Neutrophil (primary cell): ENCODE measurements around the gene LSP1.

Source experiments
- H3K27ac ChIP-seq: fragments of 200-600 bp; sonication (generic); 2 replicates; pipeline ENCODE4 v1.5.1; 2016; ENCODE audit warnings: mild to moderate bottlenecking, moderate library complexity
- H3K27me3 ChIP-seq: fragments of 200-600 bp; sonication (generic); 2 replicates; pipeline ENCODE4 v1.6.0; 2016; ENCODE audit warnings: mild to moderate bottlenecking
- H3K36me3 ChIP-seq: fragments of 200-600 bp; sonication (generic); 2 replicates; pipeline ENCODE4 v1.5.1; 2017
- H3K4me1 ChIP-seq, 2 experiments: fragments of 200-600 bp in 1 of 2; sonication (generic) in 1 of 2; 1 replicate in 1 of 2; 2 replicates in 1 of 2; pipeline versions ENCODE4 v1.5.1 to v1.6.1; 2013 to 2016; ENCODE audit warnings: low read depth in 1 of 2, low read length in 1 of 2, mild to moderate bottlenecking in 1 of 2, moderate library complexity in 1 of 2; ENCODE audit not compliant: control insufficient read depth in 1 of 2, insufficient read depth in 1 of 2
- H3K4me3 ChIP-seq, 2 experiments: fragments of 200-600 bp in 1 of 2; sonication (generic) in 1 of 2; 1 replicate in 1 of 2; 2 replicates in 1 of 2; pipeline ENCODE4 v1.5.1; 2013 to 2016; ENCODE audit warnings: low read depth in 1 of 2, low read length in 1 of 2, mild to moderate bottlenecking in 1 of 2, moderate library complexity in 1 of 2
- H3K9me3 ChIP-seq: fragments of 200-600 bp; sonication (generic); 2 replicates; pipeline ENCODE4 v1.5.1; 2016
- CTCF ChIP-seq: fragments of 200-600 bp; sonication (generic); IDR thresholded peaks from 2 replicates; pipeline ENCODE4 v1.5.1; 2016; ENCODE audit warnings: antibody characterized with exemption

The LSP1 gene

GRCh38 chr11:1923201-1923956 is 70.5 kb downstream of the LSP1 start:
- TF ChIP-seq CTCF = no peak
- H3K36me3 ChIP-seq = no peaks in the 10 kb centered on the region
- no peaks in the 10 kb centered on the region for H3K9me3 ChIP-seq
- H3K27ac ChIP-seq = no peak overlapping the region
- no peaks in the 10 kb centered on the region for H3K4me1 ChIP-seq
- H3K4me3 ChIP-seq = no peak overlapping the region
- peaks cover 27% of the 10 kb centered on the region for H3K27me3 ChIP-seq

- Histone ChIP-seq H3K27ac (no peak overlapping the region), H3K36me3 (no peaks in the 10 kb centered on the region), H3K4me3 (no peak overlapping the region), H3K4me1 (no peaks in the 10 kb centered on the region), H3K27me3 (peaks cover 27% of the 10 kb centered on the region), H3K9me3 (no peaks in the 10 kb centered on the region)
- TF ChIP-seq CTCF = no peak
Measured at GRCh38 chr11:1924181-1924580, 71.3 kb downstream of the LSP1 start.

GRCh38 chr11:1924646-1925372 is 71.9 kb downstream of the LSP1 start:
- TF ChIP-seq CTCF = no peak
- Histone ChIP-seq H3K27me3 (peaks cover 27% of the 10 kb centered on the region), H3K4me1 (no peaks in the 10 kb centered on the region), H3K36me3 (no peaks in the 10 kb centered on the region), H3K4me3 (no peak overlapping the region), H3K9me3 (no peaks in the 10 kb centered on the region), H3K27ac (no peak overlapping the region)

- TF ChIP-seq CTCF = no peak
- Histone ChIP-seq H3K36me3 (no peaks in the 10 kb centered on the region), H3K27me3 (peaks cover 31% of the 10 kb centered on the region), H3K4me1 (no peaks in the 10 kb centered on the region), H3K27ac (no peak overlapping the region), H3K4me3 (no peak overlapping the region), H3K9me3 (no peaks in the 10 kb centered on the region)
Measured at GRCh38 chr11:1925373-1926155, 72.7 kb downstream of the LSP1 start.

- TF ChIP-seq CTCF = no peak
- no peaks in the 10 kb centered on the region for H3K36me3 ChIP-seq
- H3K4me3 ChIP-seq = no peak overlapping the region
Measured at GRCh38 chr11:1926156-1927025, 73.5 kb downstream of the LSP1 start.

More at GRCh38 chr11:1926156-1927025, 73.5 kb downstream of the LSP1 start:
- H3K4me1 ChIP-seq = no peaks in the 10 kb centered on the region
- H3K9me3 ChIP-seq = no peaks in the 10 kb centered on the region
- H3K27me3 ChIP-seq = peaks cover 38% of the 10 kb centered on the region
- no peak overlapping the region for H3K27ac ChIP-seq
